Activated gamma-delta T cell treated with anti-CD3 and anti-CD28 coated beads, Interleukin-2, amount 50 U/mL, for 16 hours (primary cell): ENCODE measurements around the gene KCNC4.

Source experiments
- DNase-seq: peaks from one replicate; pipeline ENCODE4 v3.0.0-alpha.2; 2020; ENCODE audit warnings: low read depth

Gene KCNC4

DNA sequence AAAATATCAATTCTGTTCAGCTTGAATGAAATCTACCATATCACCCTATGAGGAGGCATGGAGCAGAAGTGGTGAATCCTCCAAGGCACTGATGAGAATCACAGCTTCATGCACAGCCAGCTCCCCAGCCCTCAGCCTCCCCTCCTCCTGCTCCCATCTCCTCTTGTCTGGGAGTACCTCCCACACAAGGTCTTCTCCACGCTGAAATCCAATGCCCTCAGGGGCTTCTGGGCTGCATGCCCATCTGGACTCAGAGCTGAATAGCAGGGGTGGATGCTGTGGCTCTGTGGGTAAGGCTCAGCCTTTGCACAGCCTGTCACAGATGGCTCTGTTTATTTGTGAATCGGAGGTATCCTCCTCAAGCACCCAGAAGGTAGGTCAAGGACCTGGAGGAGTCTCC is 48.6 kb downstream of the KCNC4 start:
- DNase-seq, result no peak

DNA sequence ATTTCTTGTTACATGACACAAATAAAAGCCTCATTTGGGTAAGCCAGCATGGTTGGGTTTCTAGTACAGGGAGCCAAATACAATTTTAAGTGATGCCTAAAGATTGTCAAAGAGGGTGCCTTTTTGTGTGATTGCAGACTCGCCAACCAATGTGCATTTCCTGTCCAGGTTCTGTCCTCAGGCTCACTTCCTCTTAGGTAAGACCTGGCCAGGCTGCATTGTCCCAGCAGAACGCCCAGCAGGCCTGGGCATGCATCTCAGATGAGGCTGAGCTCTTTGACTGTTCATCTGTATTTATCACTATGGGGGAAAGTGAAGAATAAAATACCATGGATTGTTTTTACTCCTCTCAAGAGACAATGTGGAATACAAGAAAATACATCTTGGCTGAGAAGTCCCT is 49.7 kb downstream of the KCNC4 start:
- no peak for DNase-seq
